GM20431 (cell line): ENCODE measurements around the gene SLC44A1.

Source experiments
- in situ Hi-C: fragments of 300-500 bp; cut with MseI, MboI; formaldehyde crosslinking; loops from one replicate; pipeline ENCODE4 v1.15.0; 2020; ENCODE audit warnings: low sequenced_read_pairs; ENCODE audit not compliant: unreplicated experiment

SLC44A1 gene

GRCh38 chr9:105295201-105295550 lies 50.7 kb downstream of the SLC44A1 start:
- in situ Hi-C loops = no loop called here

GRCh38 chr9:105295986-105296385 lies 51.5 kb downstream of the SLC44A1 start:
- in situ Hi-C loops = no loop called here

- in situ Hi-C loops = no loop called here
These were observed 52.0 kb downstream of the SLC44A1 start for GRCh38 chr9:105296445-105296844.

- in situ Hi-C loops = no loop called here
These were observed 52.4 kb downstream of the SLC44A1 start for GRCh38 chr9:105296877-105297287.

- in situ Hi-C loops = no loop called here
These were observed 53.1 kb downstream of the SLC44A1 start for GRCh38 chr9:105297442-105298075.

GRCh38 chr9:105299190-105299854 lies 54.9 kb downstream of the SLC44A1 start:
- in situ Hi-C loops = no loop called here

GRCh38 chr9:105302728-105303127 lies 58.3 kb downstream of the SLC44A1 start:
- in situ Hi-C loops = no loop called here

- in situ Hi-C loops = no loop called here
These were observed 61.4 kb downstream of the SLC44A1 start for GRCh38 chr9:105305856-105306255.

- in situ Hi-C loops = no loop called here
These were observed 62.1 kb downstream of the SLC44A1 start for GRCh38 chr9:105306351-105307140.

- in situ Hi-C loops = no loop called here
These were observed 63.2 kb downstream of the SLC44A1 start for GRCh38 chr9:105307591-105308130.

- in situ Hi-C loops = no loop called here
These were observed 64.2 kb downstream of the SLC44A1 start for GRCh38 chr9:105308461-105309341.

- in situ Hi-C loops = no loop called here
These were observed 65.1 kb downstream of the SLC44A1 start for GRCh38 chr9:105309531-105309931.

- in situ Hi-C loops = no loop called here
These were observed 66.9 kb downstream of the SLC44A1 start for GRCh38 chr9:105311306-105311705.

GRCh38 chr9:105313238-105313637 lies 68.8 kb downstream of the SLC44A1 start:
- in situ Hi-C loops = no loop called here

GRCh38 chr9:105316703-105317102 lies 72.3 kb downstream of the SLC44A1 start:
- in situ Hi-C loops = no loop called here

- in situ Hi-C loops = no loop called here
These were observed 74.3 kb downstream of the SLC44A1 start for GRCh38 chr9:105318729-105319191.

GRCh38 chr9:105319202-105319813 lies 74.9 kb downstream of the SLC44A1 start:
- in situ Hi-C loops = no loop called here

GRCh38 chr9:105320568-105320967 lies 76.1 kb downstream of the SLC44A1 start:
- in situ Hi-C loops = no loop called here

- in situ Hi-C loops = no loop called here
These were observed 83.8 kb downstream of the SLC44A1 start for GRCh38 chr9:105328296-105328695.
